IMR-90 (cell line): Measurements from ENCODE around the gene VASN. TPM values are rescaled to one million over a fixed set of nuclear protein-coding genes. Genes with fewer than 3 reads are reported as not detected.

Experiments used
- ATAC-seq: fragments of 200-7000 bp; cut with Tn5 transposase; 2 replicates; pipeline ENCODE4 v1.9.1; 2020; ENCODE audit warnings: low read depth, mild to moderate bottlenecking, moderate library complexity
- BruUV-seq: library from RNA; stranded (reverse); fragments of 400-500 nt; replicated peaks from 2 replicates; lab custom pipeline; 2021; lab: Mats Ljungman, UMichigan
- CTCF ChIA-PET: fragments of 300-600 bp; formaldehyde crosslinking; extraction: SDS; loops from one replicate; lab custom pipeline; 2021; ENCODE audit warnings: antibody characterized with exemption; lab: Yijun Ruan, JAX
- POLR2A ChIA-PET: fragments of 300-600 bp; sonication (Branson Sonifier 250); formaldehyde crosslinking; loops from one replicate; lab custom pipeline; 2022; ENCODE audit warnings: antibody characterized with exemption; ENCODE audit not compliant: unreplicated experiment; lab: Charles Lee
- DNase-seq: peaks from one replicate; pipeline ENCODE4 v3.0.0; 2013
- H2AFZ ChIP-seq: replicated peaks from 2 replicates; pipeline ENCODE3; 2013; ENCODE audit warnings: low read length, mild to moderate bottlenecking; ENCODE audit not compliant: poor library complexity
- H2AK5ac ChIP-seq: 2 replicates; pipeline ENCODE4 v1.6.1; 2013; ENCODE audit warnings: low read depth, low read length, inconsistent platforms
- H2AK9ac ChIP-seq: replicated peaks from 2 replicates; pipeline ENCODE3; 2013; ENCODE audit warnings: mild to moderate bottlenecking, low read depth, low read length, moderate library complexity; ENCODE audit not compliant: poor library complexity
- H2BK120ac ChIP-seq: 2 replicates; pipeline ENCODE4 v1.6.1; 2013; ENCODE audit warnings: low read depth, low read length, inconsistent platforms
- H2BK15ac ChIP-seq: 3 replicates; pipeline ENCODE4 v1.6.1; 2013; ENCODE audit warnings: low read depth, low read length, inconsistent platforms
- H2BK20ac ChIP-seq: 2 replicates; pipeline ENCODE4 v1.6.1; 2013; ENCODE audit warnings: low read depth, mild to moderate bottlenecking, inconsistent platforms, low read length, moderate library complexity
- H2BK5ac ChIP-seq: 2 replicates; pipeline ENCODE4 v1.6.1; 2013; ENCODE audit warnings: mild to moderate bottlenecking, low read depth, low read length, inconsistent platforms; ENCODE audit not compliant: poor library complexity, severe bottlenecking
- H3K14ac ChIP-seq: replicated peaks from 2 replicates; pipeline ENCODE4 v1.6.1; 2013; ENCODE audit warnings: low read depth, low read length, inconsistent platforms
- H3K18ac ChIP-seq: 2 replicates; pipeline ENCODE4 v1.6.1; 2013; ENCODE audit warnings: low read depth, low read length, control low read depth
- H3K23ac ChIP-seq: 2 replicates; pipeline ENCODE4 v1.6.1; 2013; ENCODE audit warnings: low read depth, low read length, inconsistent platforms
- H3K27ac ChIP-seq: 2 replicates; pipeline ENCODE4 v1.5.1; 2013; ENCODE audit warnings: mild to moderate bottlenecking, control low read depth, low read length; ENCODE audit not compliant: insufficient read depth
- H3K27me3 ChIP-seq: 2 replicates; pipeline ENCODE4 v1.6.1; 2013; ENCODE audit warnings: low read length; ENCODE audit not compliant: control insufficient read depth, insufficient read depth
- H3K36me3 ChIP-seq: 2 replicates; pipeline ENCODE4 v1.6.1; 2013; ENCODE audit warnings: low read length, mixed read lengths; ENCODE audit not compliant: control insufficient read depth, insufficient read depth
- H3K4ac ChIP-seq: 2 replicates; pipeline ENCODE4 v1.6.1; 2013; ENCODE audit warnings: low read depth, low read length, inconsistent platforms
- H3K4me1 ChIP-seq: 2 replicates; pipeline ENCODE4 v1.6.1; 2013; ENCODE audit warnings: low read length, mixed read lengths; ENCODE audit not compliant: control insufficient read depth, insufficient read depth
- H3K4me2 ChIP-seq: 2 replicates; pipeline ENCODE4 v1.6.1; 2013; ENCODE audit warnings: low read depth, mild to moderate bottlenecking, control low read depth, low read length, moderate library complexity
- H3K4me3 ChIP-seq: 2 replicates; pipeline ENCODE4 v1.5.1; 2013; ENCODE audit warnings: low read depth, mild to moderate bottlenecking, control low read depth, low read length, moderate library complexity; ENCODE audit not compliant: insufficient read depth
- H3K56ac ChIP-seq: 2 replicates; pipeline ENCODE4 v1.6.1; 2013; ENCODE audit warnings: low read length, inconsistent platforms; ENCODE audit not compliant: insufficient read depth; ENCODE audit errors: extremely low read depth
- H3K79me1 ChIP-seq, 2 experiments: 2 replicates each; pipeline ENCODE4 v1.6.1; 2013; ENCODE audit warnings: low read length in 2 of 2, inconsistent platforms in 1 of 2, low read depth in 1 of 2
- H3K9ac ChIP-seq: 2 replicates; pipeline ENCODE4 v1.6.1; 2013; ENCODE audit warnings: low read depth, low read length, control low read depth
- H3K9me1 ChIP-seq: 2 replicates; pipeline ENCODE4 v1.6.1; 2013; ENCODE audit warnings: low read length, inconsistent platforms; ENCODE audit not compliant: insufficient read depth
- H3K9me3 ChIP-seq: 2 replicates; pipeline ENCODE4 v1.6.1; 2013; ENCODE audit warnings: low read length; ENCODE audit not compliant: control insufficient read depth, insufficient read depth
- H4K20me1 ChIP-seq: 2 replicates; pipeline ENCODE4 v1.6.1; 2013; ENCODE audit warnings: low read length, inconsistent platforms; ENCODE audit not compliant: insufficient read depth
- H4K5ac ChIP-seq: 2 replicates; pipeline ENCODE4 v1.6.1; 2013; ENCODE audit warnings: mild to moderate bottlenecking, low read depth, low read length, control low read depth
- H4K8ac ChIP-seq, 2 experiments: 2 replicates each; pipeline ENCODE4 v1.6.1; 2013; ENCODE audit warnings: low read depth in 2 of 2, low read length in 2 of 2, control low read depth in 1 of 2, inconsistent platforms in 1 of 2
- H4K91ac ChIP-seq: 2 replicates; pipeline ENCODE4 v1.6.1; 2013; ENCODE audit warnings: low read depth, low read length, inconsistent platforms; ENCODE audit not compliant: insufficient read depth
- CHD1 ChIP-seq: IDR thresholded peaks from 2 replicates; pipeline ENCODE4 v1.6.1; 2012; ENCODE audit warnings: low read depth, low read length, improper control_type of control experiment
- POLR2A ChIP-seq: IDR thresholded peaks from 2 replicates; pipeline ENCODE4 v1.6.1; 2012; ENCODE audit warnings: mild to moderate bottlenecking, low read depth, low read length
- USF2 ChIP-seq: fragments of 150-350 bp; IDR thresholded peaks from 2 replicates; pipeline ENCODE4 v1.6.1; 2017; ENCODE audit warnings: mild to moderate bottlenecking, antibody characterized with exemption, low read length, low read depth
- WGBS, 2 experiments: methylation state at CpG; one replicate each; pipeline versions ENCODE4 v1.1.5 to v1.1.7; 2013; ENCODE audit warnings: missing lambda C conversion rate in 2 of 2; ENCODE audit not compliant: insufficient read length in 1 of 2; ENCODE audit errors: extremely low coverage in 2 of 2; 5-methylcytosine and 5-hydroxymethylcytosine counted together
- dilution Hi-C: fragments of 300-500 bp; cut with HindIII; formaldehyde crosslinking; loops from one replicate; pipeline ENCODE4 v1.14.3; 2018; ENCODE audit warnings: low sequenced_read_pairs; ENCODE audit not compliant: unreplicated experiment
- in situ Hi-C: fragments of 300-500 bp; cut with MboI; formaldehyde crosslinking; loops from 3 replicates; pipeline ENCODE4 v1.14.3; 2019; ENCODE audit warnings: low sequenced_read_pairs, inconsistent platforms, mixed read lengths
- intact Hi-C: fragments of 100-400 bp; cut with micrococcal nuclease; formaldehyde crosslinking; loops from 2 replicates; pipeline ENCODE4 v1.10.0; 2022
- polyA plus RNA-seq, 3 experiments: library from polyadenylated mRNA; depleted of rRNA; stranded (reverse); fragments of >200 nt; gene quantifications; 2 replicates each; pipeline ENCODE4 v1.2.3, GENCODE V29; 2012; ENCODE audit warnings: low replicate concordance in 1 of 3
- total RNA-seq: library from RNA; depleted of rRNA; stranded (reverse); fragments of >200 nt; gene quantifications from 2 replicates; pipeline ENCODE4 v1.2.3, GENCODE V29; 2012

VASN gene
- total and polyA plus RNA-seq, 2 of the 4 experiments (the other 2 are of a cell fraction) = 9.3 to 87.2 TPM

DNA sequence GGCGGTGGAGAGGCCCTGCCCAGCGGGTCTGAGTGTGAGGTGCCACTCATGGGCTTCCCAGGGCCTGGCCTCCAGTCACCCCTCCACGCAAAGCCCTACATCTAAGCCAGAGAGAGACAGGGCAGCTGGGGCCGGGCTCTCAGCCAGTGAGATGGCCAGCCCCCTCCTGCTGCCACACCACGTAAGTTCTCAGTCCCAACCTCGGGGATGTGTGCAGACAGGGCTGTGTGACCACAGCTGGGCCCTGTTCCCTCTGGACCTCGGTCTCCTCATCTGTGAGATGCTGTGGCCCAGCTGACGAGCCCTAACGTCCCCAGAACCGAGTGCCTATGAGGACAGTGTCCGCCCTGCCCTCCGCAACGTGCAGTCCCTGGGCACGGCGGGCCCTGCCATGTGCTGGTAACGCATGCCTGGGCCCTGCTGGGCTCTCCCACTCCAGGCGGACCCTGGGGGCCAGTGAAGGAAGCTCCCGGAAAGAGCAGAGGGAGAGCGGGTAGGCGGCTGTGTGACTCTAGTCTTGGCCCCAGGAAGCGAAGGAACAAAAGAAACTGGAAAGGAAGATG lies 11.2 kb downstream of the VASN start:
- intact Hi-C loops = no loop called here
- no peak overlapping the region for H3K56ac ChIP-seq
- H2BK5ac ChIP-seq = no peak overlapping the region
- peaks cover 50% of the 10 kb centered on the region for H3K36me3 ChIP-seq
- H3K4me1 ChIP-seq = peaks cover 30% of the 10 kb centered on the region
- no peak overlapping the region for H2AFZ ChIP-seq
- DNase-seq = no peak
- ATAC-seq = no peak
- no peak overlapping the region for H3K9ac ChIP-seq
- no peak overlapping the region for H2BK120ac ChIP-seq
- no peak overlapping the region for H2AK5ac ChIP-seq
- no peak overlapping the region for H3K4me2 ChIP-seq
- WGBS, 2 experiments = 90% methylated on average over 2 of the region's 21 CpGs; no CpG with 5 or more reads in 1 of the 2 experiments
- peaks cover 0 to 91% of the 10 kb centered on the region in 2 experiments; a peak in 3 of 4 replicates for H3K79me1 ChIP-seq
- ChIA-PET POLR2A (no interaction called here), CTCF (no interaction called here)
- no peak for TF ChIP-seq USF2
- no peak for TF ChIP-seq CHD1
- no peak; the same call in 1 of the 2 replicates for TF ChIP-seq POLR2A
- H3K9me3 ChIP-seq = no peaks in the 10 kb centered on the region
- no peak overlapping the region for H3K18ac ChIP-seq
- in situ Hi-C loops = no loop called here
- H3K27me3 ChIP-seq = no peaks in the 10 kb centered on the region
- no peak overlapping the region for H3K23ac ChIP-seq
- H2AK9ac ChIP-seq = no peak overlapping the region
- H2BK15ac ChIP-seq = no peak overlapping the region
- H3K4me3 ChIP-seq = no peak overlapping the region
- no peak overlapping the region for H2BK20ac ChIP-seq
- H4K20me1 ChIP-seq = peaks cover 93% of the 10 kb centered on the region
- TSS peak; percentile 68 for BruUV-seq
- no peak overlapping the region for H4K8ac ChIP-seq
- H3K9me1 ChIP-seq = peaks cover 14% of the 10 kb centered on the region
- no peak overlapping the region for H3K14ac ChIP-seq
- H3K4ac ChIP-seq = no peak overlapping the region
- dilution Hi-C loops = no loop called here
- no peak overlapping the region for H3K27ac ChIP-seq
- H4K91ac ChIP-seq = no peak overlapping the region
- H4K5ac ChIP-seq = no peak overlapping the region
